ENCODE measurements around the gene DUS1L.

DUS1L gene

DNA sequence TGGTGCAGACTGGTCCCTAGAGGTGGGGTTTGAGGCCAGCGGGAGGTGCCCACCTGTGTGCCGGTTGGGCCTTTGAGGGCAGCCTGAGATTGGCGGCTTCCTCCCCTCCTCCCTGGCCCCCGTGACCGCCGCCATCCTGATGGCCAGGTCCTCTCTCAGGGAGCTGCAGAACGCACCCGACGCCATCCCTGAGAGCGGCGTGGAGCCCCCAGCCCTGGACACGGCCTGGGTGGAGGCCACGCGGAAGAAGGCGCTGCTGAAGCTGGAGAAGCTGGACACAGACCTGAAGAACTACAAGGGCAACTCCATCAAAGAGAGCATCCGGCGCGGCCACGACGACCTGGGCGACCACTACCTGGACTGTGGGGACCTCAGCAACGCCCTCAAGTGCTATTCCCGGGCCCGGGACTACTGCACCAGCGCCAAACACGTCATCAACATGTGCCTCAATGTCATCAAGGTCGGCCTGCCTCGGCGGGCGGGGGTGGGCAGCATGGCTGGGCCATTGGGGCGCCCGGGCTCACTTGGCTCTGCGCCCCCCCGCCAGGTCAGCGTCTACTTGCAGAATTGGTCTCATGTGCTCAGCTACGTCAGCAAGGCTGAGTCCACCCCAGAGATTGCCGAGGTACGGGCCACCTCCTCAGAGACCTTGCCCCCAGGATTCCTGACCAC lies 11.1 kb downstream of the DUS1L start:
- TF ChIP-seq ZFX (IDR thresholded peaks at IDR 0.05; ENCODE audit: borderline replicate concordance) = no peak
- H3K27ac ChIP-seq = 0 out of 2 replicates have a peak overlapping the region, but pooled peaks have one; percentile 87

DNA sequence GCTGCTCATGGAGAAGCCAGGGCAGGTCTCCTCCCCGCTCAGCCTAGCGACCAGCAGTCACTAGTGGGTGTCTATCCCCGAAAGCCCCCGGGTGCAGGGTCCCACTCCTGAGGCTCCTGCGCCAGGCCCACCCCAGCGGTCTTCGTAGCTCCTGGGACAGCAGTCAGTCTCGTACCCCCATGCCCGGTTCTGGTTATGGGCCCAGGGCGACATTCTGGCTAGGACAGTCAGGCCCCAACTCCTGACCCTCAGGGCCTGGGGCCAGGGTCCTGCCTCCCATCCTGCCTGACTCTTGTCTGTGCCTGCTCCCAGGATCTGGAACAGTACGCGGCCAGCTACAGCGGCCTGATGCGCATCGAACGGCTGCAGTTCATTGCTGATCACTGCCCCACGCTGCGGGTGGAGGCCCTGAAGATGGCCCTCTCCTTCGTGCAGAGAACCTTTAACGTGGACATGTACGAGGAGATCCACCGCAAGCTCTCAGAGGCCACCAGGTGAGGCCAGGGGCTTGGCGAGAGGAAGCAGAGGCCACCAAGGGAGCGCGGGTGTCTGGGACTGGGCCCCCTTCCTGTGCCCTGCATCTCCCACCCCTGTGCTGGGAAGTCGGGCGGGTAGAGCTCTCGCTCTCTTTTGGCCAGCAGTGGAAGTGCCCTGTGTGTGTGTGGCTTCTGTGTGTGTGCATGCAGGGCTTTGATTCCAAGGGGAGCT lies 11.9 kb downstream of the DUS1L start:
- no peak for TF ChIP-seq ZFX (IDR thresholded peaks at IDR 0.05; ENCODE audit: borderline replicate concordance)
- TF ChIP-seq, protein P1, sequence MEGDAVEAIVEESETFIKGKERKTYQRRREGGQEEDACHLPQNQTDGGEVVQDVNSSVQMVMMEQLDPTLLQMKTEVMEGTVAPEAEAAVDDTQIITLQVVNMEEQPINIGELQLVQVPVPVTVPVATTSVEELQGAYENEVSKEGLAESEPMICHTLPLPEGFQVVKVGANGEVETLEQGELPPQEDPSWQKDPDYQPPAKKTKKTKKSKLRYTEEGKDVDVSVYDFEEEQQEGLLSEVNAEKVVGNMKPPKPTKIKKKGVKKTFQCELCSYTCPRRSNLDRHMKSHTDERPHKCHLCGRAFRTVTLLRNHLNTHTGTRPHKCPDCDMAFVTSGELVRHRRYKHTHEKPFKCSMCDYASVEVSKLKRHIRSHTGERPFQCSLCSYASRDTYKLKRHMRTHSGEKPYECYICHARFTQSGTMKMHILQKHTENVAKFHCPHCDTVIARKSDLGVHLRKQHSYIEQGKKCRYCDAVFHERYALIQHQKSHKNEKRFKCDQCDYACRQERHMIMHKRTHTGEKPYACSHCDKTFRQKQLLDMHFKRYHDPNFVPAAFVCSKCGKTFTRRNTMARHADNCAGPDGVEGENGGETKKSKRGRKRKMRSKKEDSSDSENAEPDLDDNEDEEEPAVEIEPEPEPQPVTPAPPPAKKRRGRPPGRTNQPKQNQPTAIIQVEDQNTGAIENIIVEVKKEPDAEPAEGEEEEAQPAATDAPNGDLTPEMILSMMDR (IDR thresholded peaks at IDR 0.05) = no peak
- no peak overlapping the region for H3K27ac ChIP-seq

DNA sequence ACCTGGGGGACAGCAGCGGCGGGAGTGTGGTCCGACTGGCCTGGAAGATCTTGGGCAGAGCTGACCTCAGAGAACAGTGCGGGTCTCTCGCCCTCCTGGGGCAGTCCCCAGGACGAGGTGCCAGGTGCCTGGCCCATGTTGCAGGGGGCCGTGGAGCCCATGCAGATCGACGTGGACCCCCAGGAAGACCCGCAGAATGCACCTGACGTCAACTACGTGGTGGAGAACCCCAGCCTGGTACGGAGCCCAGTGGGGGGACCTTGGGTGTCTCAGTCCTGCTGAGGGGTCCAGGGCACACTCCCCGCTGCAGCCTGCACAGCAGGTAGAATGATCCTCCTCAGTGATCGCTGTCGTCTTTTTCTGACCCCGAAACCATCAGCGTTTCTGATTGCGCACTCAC lies 12.5 kb downstream of the DUS1L start:
- H3K27ac ChIP-seq = peak overlapping the region; percentile 73
- no peak for TF ChIP-seq ZFX (IDR thresholded peaks at IDR 0.05; ENCODE audit: borderline replicate concordance)
- TF ChIP-seq, protein P1 (IDR thresholded peaks at IDR 0.05) = no peak

DNA sequence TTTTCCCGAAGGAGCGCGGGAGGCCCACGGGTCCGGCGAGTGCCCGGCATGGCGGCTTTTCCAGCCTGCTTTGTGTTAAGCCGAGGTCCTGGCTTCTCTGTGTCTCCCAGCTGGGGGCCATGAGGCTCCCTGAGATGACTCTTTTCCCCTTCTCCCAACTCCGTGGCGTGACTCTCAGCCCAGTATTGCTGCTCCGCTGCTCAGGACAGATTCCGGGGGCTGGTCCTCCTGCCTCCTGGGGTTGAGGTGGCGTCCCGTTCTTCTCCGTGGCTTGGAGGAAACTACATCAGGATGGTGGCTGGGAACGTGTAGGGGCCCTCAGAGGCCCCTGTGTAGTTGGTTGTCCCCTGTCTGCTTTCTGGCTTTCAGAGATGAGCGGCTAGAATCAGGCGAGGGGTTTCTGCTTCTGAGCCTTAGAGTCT lies 13.0 kb downstream of the DUS1L start:
- TF ChIP-seq, protein P1 (IDR thresholded peaks at IDR 0.05) = no peak
- TF ChIP-seq ZFX (IDR thresholded peaks at IDR 0.05; ENCODE audit: borderline replicate concordance) = no peak

DNA sequence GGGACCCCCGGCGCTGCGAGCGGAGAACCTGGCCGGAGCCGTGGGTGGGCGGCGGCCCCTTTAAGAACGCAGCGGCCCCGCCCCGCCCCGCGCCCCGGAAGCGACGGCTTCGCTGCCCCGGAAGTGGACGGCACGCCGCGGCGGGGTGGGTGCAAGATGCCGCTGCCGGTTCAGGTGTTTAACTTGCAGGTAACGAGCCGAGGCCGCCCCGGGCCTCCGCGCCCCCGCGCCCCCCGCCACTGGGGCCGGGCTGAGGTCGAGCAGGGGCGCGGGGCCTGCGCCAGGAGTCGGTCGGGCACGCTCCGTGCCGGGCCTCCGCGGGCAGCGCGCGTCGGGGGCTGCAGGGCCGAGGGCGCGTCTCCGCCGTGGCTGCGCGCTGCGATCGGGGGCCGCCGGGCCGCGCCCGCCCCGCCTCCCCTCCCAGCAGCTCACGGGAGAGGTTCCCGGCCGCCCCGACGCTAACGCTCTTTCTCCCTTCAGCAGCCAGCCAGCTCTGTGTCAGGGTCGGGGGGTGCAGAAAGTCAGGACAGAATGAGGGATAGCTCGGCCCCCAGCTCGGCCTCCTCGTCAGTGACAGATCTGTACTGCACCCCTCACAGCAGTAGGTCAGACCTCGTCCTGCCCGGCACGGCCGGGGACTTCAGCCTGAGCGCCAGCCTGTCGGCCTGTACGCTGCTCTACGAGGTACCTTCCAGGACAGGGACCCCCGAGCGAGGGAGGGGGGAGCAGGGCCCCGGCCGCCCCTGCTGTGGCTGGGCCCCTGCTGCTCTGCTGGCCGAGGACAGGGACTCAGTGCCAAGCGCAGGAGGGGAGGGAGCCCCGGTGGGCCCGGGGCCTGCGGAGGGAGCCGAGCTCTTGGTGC lies 13.6 kb downstream of the DUS1L start, which contains the start of the genes GPS1 and RFNG:
TSS of gene GPS1 (plus strand) at position 123 of the 862 bp plus-strand sequence. CDS start at position 157, 34 bp downstream.
TSS of gene RFNG (minus strand) at position 36 of the 862 bp plus-strand sequence. CDS start 45 bp downstream, outside the sequence.
- TF ChIP-seq ZFX (IDR thresholded peaks at IDR 0.05; ENCODE audit: borderline replicate concordance) = no peak
- TF ChIP-seq, protein P1 (IDR thresholded peaks at IDR 0.05) = no peak
- H3K27ac ChIP-seq = peak within 1 kb of the TSS; percentile 73

More for the DNA sequence above, 13.0 kb downstream of the DUS1L start:
- peak overlapping the region; percentile 73 for H3K27ac ChIP-seq

DNA sequence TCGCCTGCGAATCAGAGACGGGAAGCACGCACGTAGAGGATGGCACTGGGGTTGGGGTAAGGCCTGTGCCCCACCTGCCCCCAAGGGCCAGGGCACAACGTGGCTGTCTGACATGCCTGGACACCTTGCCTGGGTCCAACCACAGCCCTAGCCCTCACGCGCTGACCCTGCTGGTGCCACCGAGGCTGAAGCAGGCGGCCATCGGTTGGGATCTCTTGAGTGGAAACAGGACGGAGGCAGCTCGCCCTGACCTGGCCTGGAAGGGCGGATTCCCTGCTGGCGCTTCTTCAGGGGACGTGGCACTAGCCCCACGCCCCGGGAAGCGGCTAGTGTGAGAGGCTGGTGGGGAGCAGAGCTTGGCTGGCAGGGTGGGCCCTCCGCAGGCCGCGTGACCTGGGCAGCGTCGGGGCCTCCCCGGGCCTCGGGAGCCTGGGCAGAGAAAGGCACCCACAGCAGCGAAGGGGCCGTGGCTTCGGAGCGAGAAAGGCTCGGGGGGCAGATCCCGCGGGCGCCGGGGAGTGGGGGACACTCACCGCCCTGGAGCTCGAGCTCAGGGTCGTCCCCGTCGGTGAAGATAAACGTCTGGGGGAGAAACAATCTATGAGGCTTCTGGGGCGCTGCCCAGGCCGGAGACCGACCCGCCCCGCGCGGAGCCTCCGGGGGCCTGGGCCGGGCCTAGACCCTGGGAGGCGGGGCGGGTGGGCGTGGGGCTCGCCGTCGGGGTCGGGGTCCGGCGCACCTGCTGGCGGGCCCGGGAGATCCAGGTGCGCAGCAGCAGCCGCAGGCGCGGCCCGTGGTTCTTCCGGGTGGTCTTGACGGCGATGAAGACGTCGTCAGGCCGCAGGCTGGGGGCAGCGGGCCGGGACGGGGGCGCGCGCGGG lies 14.6 kb downstream of the DUS1L start:
- peak overlapping the region; percentile 73 for H3K27ac ChIP-seq
- no peak for TF ChIP-seq ZFX (IDR thresholded peaks at IDR 0.05; ENCODE audit: borderline replicate concordance)
- TF ChIP-seq, protein P1 (IDR thresholded peaks at IDR 0.05) = no peak

Data from 22Rv1 (cell line).